CD14-positive monocyte (primary cell): ENCODE data around the gene RBM19. TPM values are rescaled to one million over a fixed set of nuclear protein-coding genes. Genes with fewer than 3 reads are reported as not detected.

Source experiments
- DNase-seq, 3 donors: peaks; one replicate each; pipeline ENCODE4 v3.0.0-alpha.2; 2011 to 2022
- H2AFZ ChIP-seq: 2 replicates; pipeline ENCODE4 v1.6.0; 2012; ENCODE audit warnings: mild to moderate bottlenecking, low read depth, low read length, inconsistent platforms; ENCODE audit not compliant: insufficient read depth, poor library complexity, severe bottlenecking
- H3K27ac ChIP-seq, 2 donors: 1 replicate in 1 of 2; 2 replicates in 1 of 2; pipeline ENCODE4 v1.5.1; 2012 to 2013; ENCODE audit warnings: low read length in 2 of 2, control low read depth in 1 of 2, inconsistent platforms in 1 of 2, low read depth in 1 of 2, mild to moderate bottlenecking in 1 of 2
- H3K27me3 ChIP-seq, 2 donors: one replicate each; pipeline versions ENCODE4 v1.6.0 to v1.6.1; 2011 to 2013; ENCODE audit warnings: low read length in 2 of 2; ENCODE audit not compliant: control insufficient read depth in 2 of 2, insufficient read depth in 2 of 2
- H3K36me3 ChIP-seq, 2 donors: replicated peaks in 1 of 2; 1 replicate in 1 of 2; 2 replicates in 1 of 2; pipeline versions ENCODE4 v1.5.1 to v1.6.1; 2012 to 2013; ENCODE audit warnings: low read length in 2 of 2, control low read depth in 1 of 2, inconsistent platforms in 1 of 2, mild to moderate bottlenecking in 1 of 2; ENCODE audit not compliant: insufficient read depth in 2 of 2, control insufficient read depth in 1 of 2
- H3K4me1 ChIP-seq, 2 donors: 1 replicate in 1 of 2; 2 replicates in 1 of 2; pipeline versions ENCODE4 v1.5.1 to v1.6.1; 2012 to 2013; ENCODE audit warnings: low read length in 2 of 2, control low read depth in 1 of 2, inconsistent platforms in 1 of 2, mild to moderate bottlenecking in 1 of 2, moderate library complexity in 1 of 2; ENCODE audit not compliant: insufficient read depth in 2 of 2, control insufficient read depth in 1 of 2
- H3K4me2 ChIP-seq: replicated peaks from 2 replicates; pipeline ENCODE3; 2012; ENCODE audit warnings: low read length, moderate library complexity, mild to moderate bottlenecking; ENCODE audit not compliant: poor library complexity, severe bottlenecking; ENCODE audit errors: extremely low read depth
- H3K4me3 ChIP-seq, 3 experiments: fragments of 200-600 bp in 1 of 3; sonication (generic) in 1 of 3; replicated peaks in 1 of 3; 1 replicate in 2 of 3; 2 replicates in 1 of 3; pipeline ENCODE4 v1.5.1; 2011 to 2013; ENCODE audit warnings: low read length in 3 of 3, mild to moderate bottlenecking in 3 of 3, control low read depth in 2 of 3, low read depth in 2 of 3, inconsistent platforms in 1 of 3, moderate library complexity in 1 of 3
- H3K79me2 ChIP-seq: 2 replicates; pipeline ENCODE4 v1.6.0; 2012; ENCODE audit warnings: mild to moderate bottlenecking, control low read depth, inconsistent platforms, low read length, moderate library complexity; ENCODE audit not compliant: insufficient read depth
- H3K9ac ChIP-seq: 2 replicates; pipeline ENCODE4 v1.6.0; 2017; ENCODE audit warnings: low read length, mild to moderate bottlenecking; ENCODE audit not compliant: insufficient read depth, poor library complexity, severe bottlenecking
- H3K9me3 ChIP-seq, 2 donors: replicated peaks in 1 of 2; 1 replicate in 1 of 2; 2 replicates in 1 of 2; pipeline versions ENCODE4 v1.5.1 to v1.6.1; 2012 to 2013; ENCODE audit warnings: low read length in 2 of 2, control low read depth in 1 of 2; ENCODE audit not compliant: control insufficient read depth in 1 of 2, insufficient read depth in 1 of 2
- H4K20me1 ChIP-seq: 2 replicates; pipeline ENCODE4 v1.6.0; 2012; ENCODE audit warnings: mild to moderate bottlenecking, low read length, control low read depth, moderate library complexity; ENCODE audit not compliant: insufficient read depth
- H3K27ac Mint-ChIP-seq, 7 donors: one replicate each; pipeline ENCODE4 v1.8.0; 2020; ENCODE audit warnings: mild to moderate bottlenecking in 7 of 7, mixed read lengths in 7 of 7, moderate library complexity in 6 of 7, inconsistent platforms in 2 of 7
- H3K27me3 Mint-ChIP-seq, 3 donors: one replicate each; pipeline ENCODE4 v1.8.0; 2021 to 2022; ENCODE audit warnings: low read depth in 3 of 3, mild to moderate bottlenecking in 3 of 3, mixed read lengths in 3 of 3, moderate library complexity in 3 of 3, inconsistent platforms in 1 of 3
- H3K36me3 Mint-ChIP-seq, 2 donors: one replicate each; pipeline ENCODE4 v1.8.0; 2020; ENCODE audit warnings: mixed read lengths in 2 of 2, inconsistent platforms in 1 of 2, mild to moderate bottlenecking in 1 of 2
- H3K4me1 Mint-ChIP-seq: one replicate; pipeline ENCODE4 v1.8.0; 2020; ENCODE audit warnings: mild to moderate bottlenecking, mixed read lengths
- H3K4me3 Mint-ChIP-seq, 2 donors: one replicate each; pipeline ENCODE4 v1.8.0; 2020; ENCODE audit warnings: mild to moderate bottlenecking in 2 of 2, mixed read lengths in 2 of 2, moderate library complexity in 1 of 2
- H3K9me3 Mint-ChIP-seq, 7 donors: one replicate each; pipeline ENCODE4 v1.8.0; 2020 to 2022; ENCODE audit warnings: mixed read lengths in 7 of 7, mild to moderate bottlenecking in 6 of 7, moderate library complexity in 6 of 7, inconsistent platforms in 2 of 7
- CTCF ChIP-seq: fragments of 200-600 bp; IDR thresholded peaks from one replicate; pipeline ENCODE4 v1.8.0; 2022; ENCODE audit warnings: antibody characterized with exemption, mild to moderate bottlenecking
- WGBS: methylation state at CpG from one replicate; pipeline ENCODE4 v1.1.5; 2013; ENCODE audit warnings: missing lambda C conversion rate; ENCODE audit not compliant: insufficient coverage; 5-methylcytosine and 5-hydroxymethylcytosine counted together
- intact Hi-C, 2 donors: fragments of 100-400 bp; cut with micrococcal nuclease; formaldehyde crosslinking; loops; one replicate each; pipeline versions ENCODE4 v1.15.0 to v1.15.1; 2023
- polyA plus RNA-seq, 3 donors: library from polyadenylated mRNA; depleted of rRNA in 1 of 3; unstranded in 2 of 3; stranded (reverse) in 1 of 3; fragments of 300-500 nt in 2 of 3; fragments of >200 nt in 1 of 3; fragmentation: Illumina TruSeq in 2 of 3; gene quantifications; 1 replicate in 2 of 3; 2 replicates in 1 of 3; pipeline ENCODE4 v1.2.3, GENCODE V29; 2012 to 2021

The RBM19 gene
- polyA plus RNA-seq, 3 donors = 2.1 to 30.4 (median 2.2) TPM

GRCh38 chr12:113782873-113783272 lies 183.3 kb downstream of the RBM19 start:
- H3K27ac ChIP-seq = no peak overlapping the region
- Mint-ChIP-seq H3K27me3 (peaks cover 9 to 22% (median 21%) of the 10 kb centered on the region in 3 donors), H3K9me3 (peaks cover under 1 to 7% (median 3%) of the 10 kb centered on the region in 7 donors), H3K27ac (no peak overlapping the region), H3K4me1 (no peaks in the 10 kb centered on the region), H3K36me3 (no peaks in the 10 kb centered on the region), H3K4me3 (no peak overlapping the region)
- no peak overlapping the region for H2AFZ ChIP-seq
- H3K36me3 ChIP-seq = no peaks in the 10 kb centered on the region
- no peaks in the 10 kb centered on the region for H3K79me2 ChIP-seq
- no peak overlapping the region for H3K4me3 ChIP-seq
- no peak overlapping the region for H3K4me2 ChIP-seq
- no peaks in the 10 kb centered on the region for H3K9me3 ChIP-seq
- peaks cover 2 to 6% of the 10 kb centered on the region in 2 donors for H3K27me3 ChIP-seq
- H3K9ac ChIP-seq = no peak overlapping the region
- WGBS = 36% methylated on average over 5 of the region's 14 CpGs
- no peak for TF ChIP-seq CTCF
- no peak for DNase-seq
- H4K20me1 ChIP-seq = no peaks in the 10 kb centered on the region
- intact Hi-C loops = no loop called here
- H3K4me1 ChIP-seq = no peaks in the 10 kb centered on the region

GRCh38 chr12:113781415-113782198 lies 184.5 kb downstream of the RBM19 start:
- H3K27me3 Mint-ChIP-seq = peaks cover 10 to 21% (median 17%) of the 10 kb centered on the region in 3 donors
- H3K9me3 Mint-ChIP-seq = peaks cover 0 to 5% (median 2%) of the 10 kb centered on the region in 7 donors
- H3K27ac Mint-ChIP-seq = no peak overlapping the region
- Histone ChIP-seq H3K79me2 (no peaks in the 10 kb centered on the region), H3K4me1 (no peaks in the 10 kb centered on the region), H3K4me3 (no peak overlapping the region), H2AFZ (no peak overlapping the region), H3K27ac (no peak overlapping the region), H4K20me1 (no peaks in the 10 kb centered on the region), H3K4me2 (no peak overlapping the region), H3K9ac (no peak overlapping the region), H3K36me3 (no peaks in the 10 kb centered on the region), H3K27me3 (peaks cover 2 to 6% of the 10 kb centered on the region in 2 donors), H3K9me3 (no peaks in the 10 kb centered on the region)
- no peaks in the 10 kb centered on the region for H3K4me1 Mint-ChIP-seq
- H3K36me3 Mint-ChIP-seq = no peaks in the 10 kb centered on the region
- intact Hi-C loops = no loop called here
- no peak for DNase-seq
- TF ChIP-seq CTCF = no peak
- 62% methylated on average over 10 of the region's 10 CpGs for WGBS
- H3K4me3 Mint-ChIP-seq = no peak overlapping the region
